ENCODE results near the gene CISH. TPM values are rescaled to one million over a fixed set of nuclear protein-coding genes. Genes with fewer than 3 reads are reported as not detected.

The CISH gene
- total and polyA plus RNA-seq, 9 donors = 6.2 to 28.0 (median 21.9) TPM

DNA sequence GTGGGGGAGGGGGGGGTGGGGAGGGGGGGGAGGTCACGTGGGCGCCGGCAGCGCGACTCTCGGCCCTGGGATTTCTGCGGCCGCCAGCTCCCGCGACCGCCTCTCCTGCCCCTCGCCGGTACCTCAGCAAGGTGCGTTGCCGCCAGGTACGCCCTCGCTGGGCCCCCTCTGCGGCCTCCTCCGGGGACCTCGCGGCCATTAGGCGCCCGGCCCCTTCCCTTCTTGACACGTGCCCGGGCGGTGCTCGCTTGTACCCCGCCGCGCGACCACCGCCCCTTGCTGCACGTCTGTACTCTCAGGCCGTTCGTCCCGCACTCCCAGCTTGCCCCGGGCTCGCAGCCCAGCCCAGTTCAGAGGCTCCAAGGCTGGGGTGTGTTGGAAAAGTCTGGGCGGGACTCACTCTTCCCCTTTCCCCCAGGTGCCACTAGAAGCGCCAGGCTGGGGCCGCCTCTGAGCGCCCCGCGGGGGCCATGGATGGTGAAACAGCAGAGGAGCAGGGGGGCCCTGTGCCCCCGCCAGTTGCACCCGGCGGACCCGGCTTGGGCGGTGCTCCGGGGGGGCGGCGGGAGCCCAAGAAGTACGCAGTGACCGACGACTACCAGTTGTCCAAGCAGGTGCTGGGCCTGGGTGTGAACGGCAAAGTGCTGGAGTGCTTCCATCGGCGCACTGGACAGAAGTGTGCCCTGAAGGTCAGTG is 5.7 kb upstream of the CISH start, which contains the start of gene MAPKAPK3:
Gene MAPKAPK3 (plus strand): TSS at position 56 of the 696 bp plus-strand sequence. CDS start 415 bp downstream, at position 471.
- peak within 1 kb of the TSS; percentile 50 to 85 for H3K27ac ChIP-seq
- no peak for TF ChIP-seq EP300 (IDR thresholded peaks at IDR 0.05)
- TF ChIP-seq, protein P1, sequence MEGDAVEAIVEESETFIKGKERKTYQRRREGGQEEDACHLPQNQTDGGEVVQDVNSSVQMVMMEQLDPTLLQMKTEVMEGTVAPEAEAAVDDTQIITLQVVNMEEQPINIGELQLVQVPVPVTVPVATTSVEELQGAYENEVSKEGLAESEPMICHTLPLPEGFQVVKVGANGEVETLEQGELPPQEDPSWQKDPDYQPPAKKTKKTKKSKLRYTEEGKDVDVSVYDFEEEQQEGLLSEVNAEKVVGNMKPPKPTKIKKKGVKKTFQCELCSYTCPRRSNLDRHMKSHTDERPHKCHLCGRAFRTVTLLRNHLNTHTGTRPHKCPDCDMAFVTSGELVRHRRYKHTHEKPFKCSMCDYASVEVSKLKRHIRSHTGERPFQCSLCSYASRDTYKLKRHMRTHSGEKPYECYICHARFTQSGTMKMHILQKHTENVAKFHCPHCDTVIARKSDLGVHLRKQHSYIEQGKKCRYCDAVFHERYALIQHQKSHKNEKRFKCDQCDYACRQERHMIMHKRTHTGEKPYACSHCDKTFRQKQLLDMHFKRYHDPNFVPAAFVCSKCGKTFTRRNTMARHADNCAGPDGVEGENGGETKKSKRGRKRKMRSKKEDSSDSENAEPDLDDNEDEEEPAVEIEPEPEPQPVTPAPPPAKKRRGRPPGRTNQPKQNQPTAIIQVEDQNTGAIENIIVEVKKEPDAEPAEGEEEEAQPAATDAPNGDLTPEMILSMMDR (IDR thresholded peaks at IDR 0.05) = peak in 1 of 3 donors; percentile 28
- TF ChIP-seq POLR2A (IDR thresholded peaks at IDR 0.05) = no peak
- DNase-seq = peak in 3 of 5 donors; percentile 58 to 73 (median 64)
- H3K4me1 ChIP-seq (ENCODE audit: insufficient read depth) = peaks cover 11% of the 10 kb centered on the region
- intact Hi-C loops (cut with DNase I) = loop anchor here in 3 of 4 donors (5.0 to 10.0 kb wide), 6 partner anchors 112 to 1328 kb away; partner anchors contain the start of genes MANF (in 2 of the 3), CACNA2D2 (in 1 of the 3), PARP3 (in 1 of the 3) and RBM15B (in 1 of the 3)
- H3K27me3 ChIP-seq = no peaks in the 10 kb centered on the region
- H3K9me3 ChIP-seq = no peaks in the 10 kb centered on the region
- peak within 1 kb of the TSS; percentile 54 for H3K4me3 ChIP-seq
- no peaks in the 10 kb centered on the region for H3K36me3 ChIP-seq
- WGBS, 3 donors = 1 to 2% (median 1%) methylated on average over 46 to 58 of the region's 58 CpGs

DNA sequence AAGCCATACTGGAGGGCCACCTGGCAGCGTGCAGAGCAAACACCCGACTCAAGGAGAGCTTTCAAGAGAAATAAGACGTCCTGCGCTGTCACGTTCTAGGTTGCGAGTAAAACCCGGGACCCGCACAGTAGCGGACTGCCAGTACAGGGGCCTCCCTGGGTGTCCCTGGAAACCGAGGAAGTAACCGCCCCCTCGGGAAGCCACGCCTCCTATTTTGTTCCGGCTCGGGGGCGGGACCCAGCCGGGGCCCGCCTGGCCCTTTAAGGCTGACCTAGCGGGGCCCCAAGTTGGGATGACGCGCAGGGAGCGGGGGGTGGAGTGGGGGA is 5.2 kb upstream of the CISH start:
- Histone ChIP-seq H3K36me3 (no peaks in the 10 kb centered on the region), H3K4me1 (ENCODE audit: insufficient read depth) (peaks cover 11% of the 10 kb centered on the region), H3K4me3 (peak overlapping the region; percentile 54), H3K27me3 (no peaks in the 10 kb centered on the region), H3K9me3 (no peaks in the 10 kb centered on the region), H3K27ac (peak overlapping the region; percentile 50 to 85)
- intact Hi-C loops (cut with DNase I) = loop anchor here in 3 of 4 donors (5.0 to 10.0 kb wide), 6 partner anchors 112 to 1328 kb away; partner anchors contain the start of genes MANF (in 2 of the 3), CACNA2D2 (in 1 of the 3), PARP3 (in 1 of the 3) and RBM15B (in 1 of the 3)
- peak; percentile 93 to 97 (median 95) for DNase-seq
- 0 to 1% (median 0%) methylated on average over 13 to 22 of the region's 22 CpGs for WGBS, 3 donors
- no peak for TF ChIP-seq EP300 (IDR thresholded peaks at IDR 0.05)
- TF ChIP-seq POLR2A (IDR thresholded peaks at IDR 0.05) = peak; percentile 51
- TF ChIP-seq, protein P1 (IDR thresholded peaks at IDR 0.05) = no peak

DNA sequence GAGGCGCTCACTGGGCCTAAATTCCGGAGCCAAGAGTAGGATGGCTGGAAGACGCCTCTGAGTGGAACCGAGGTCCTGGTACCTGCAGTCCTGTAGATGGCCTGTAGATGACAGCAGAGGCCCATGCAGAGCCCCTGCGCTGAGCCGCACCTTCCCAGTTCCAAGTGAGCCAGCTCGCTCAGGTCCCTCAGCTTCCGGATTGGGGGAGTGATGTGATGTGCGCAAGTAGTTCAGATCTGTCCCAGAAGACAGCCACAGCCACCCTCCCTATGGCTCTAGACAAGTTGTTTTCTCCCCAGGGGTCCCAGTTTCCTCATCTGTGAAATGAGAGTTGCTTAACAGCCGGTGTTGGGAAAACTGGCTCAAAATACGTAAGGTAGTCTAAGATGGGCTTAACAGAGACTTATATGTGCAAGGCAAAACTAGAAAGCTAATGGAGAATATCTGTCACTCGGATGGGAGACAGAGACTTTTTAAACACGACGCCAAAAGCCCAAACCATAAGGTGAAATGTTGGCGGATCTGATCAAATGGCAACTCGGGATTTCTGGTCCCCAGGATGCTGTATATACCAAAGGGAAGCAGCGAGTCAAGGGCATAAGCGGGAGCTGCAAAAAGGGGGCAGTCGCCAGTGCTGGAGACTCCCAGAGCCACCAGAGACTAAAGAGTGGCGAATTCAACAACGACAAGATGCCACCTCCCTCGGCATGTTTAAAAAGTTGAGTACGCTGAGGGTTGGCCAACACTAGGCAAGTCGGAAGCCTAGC is 4.6 kb upstream of the CISH start:
- intact Hi-C loops (cut with DNase I) = loop anchor here in 3 of 4 donors (5.0 to 10.0 kb wide), 6 partner anchors 111 to 1329 kb away; partner anchors contain the start of genes MANF (in 2 of the 3), CACNA2D2 (in 1 of the 3), PARP3 (in 1 of the 3) and RBM15B (in 1 of the 3)
- TF ChIP-seq EP300 (IDR thresholded peaks at IDR 0.05) = no peak
- TF ChIP-seq, protein P1 (IDR thresholded peaks at IDR 0.05) = peak; percentile 94 to 99 (median 95)
- Histone ChIP-seq H3K27ac (peak overlapping the region; percentile 50 to 85), H3K4me1 (ENCODE audit: insufficient read depth) (peaks cover 11% of the 10 kb centered on the region), H3K36me3 (no peaks in the 10 kb centered on the region), H3K4me3 (peak overlapping the region; percentile 54), H3K27me3 (no peaks in the 10 kb centered on the region), H3K9me3 (no peaks in the 10 kb centered on the region)
- WGBS, 3 donors = 0 to 1% (median 0%) methylated on average over 24 of the region's 24 CpGs
- DNase-seq = peak; percentile 79 to 89 (median 86)

DNA sequence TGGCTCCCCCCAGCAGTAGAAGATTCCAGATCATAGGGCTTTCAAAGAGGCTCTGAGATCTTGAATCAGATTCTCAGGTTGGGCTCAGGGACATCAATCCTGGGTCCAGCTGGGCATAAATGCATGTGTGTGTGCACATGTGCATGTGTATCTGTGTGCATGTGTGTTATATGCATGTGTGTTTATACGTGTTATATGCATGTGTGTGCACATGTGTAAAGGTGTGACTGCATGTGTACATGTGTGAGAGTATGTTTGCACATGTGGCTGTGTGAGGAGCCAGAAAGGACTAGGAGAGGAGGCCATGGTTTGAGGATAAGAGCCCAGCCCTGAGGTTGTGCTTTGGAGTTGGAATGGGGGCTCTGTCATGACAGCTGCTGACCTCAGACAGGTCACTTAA is 3.6 kb upstream of the CISH start:
- H3K27me3 ChIP-seq = no peaks in the 10 kb centered on the region
- TF ChIP-seq POLR2A (IDR thresholded peaks at IDR 0.05) = no peak
- TF ChIP-seq EP300 (IDR thresholded peaks at IDR 0.05) = no peak
- TF ChIP-seq, protein P1 (IDR thresholded peaks at IDR 0.05) = no peak
- WGBS, 3 donors = 57 to 71% (median 66%) methylated on average over 1 of the region's 1 CpG
- intact Hi-C loops (cut with DNase I) = loop anchor here (2.0 to 10.0 kb wide), 7 partner anchors 42 to 1330 kb away; partner anchors contain the start of genes MANF (in 2 of the 4), CACNA2D2 (in 1 of the 4), PARP3 (in 1 of the 4) and RBM15B (in 1 of the 4)
- no peak overlapping the region for H3K4me3 ChIP-seq
- no peaks in the 10 kb centered on the region for H3K9me3 ChIP-seq
- no peak overlapping the region for H3K27ac ChIP-seq
- no peaks in the 10 kb centered on the region for H3K36me3 ChIP-seq
- DNase-seq = no peak
- peaks cover 14% of the 10 kb centered on the region for H3K4me1 ChIP-seq (ENCODE audit: insufficient read depth)

All from ovary (tissue), 9 donors.